HG02759 (cell line): ENCODE results near the gene ZNF213.

Source experiments
- ATAC-seq: cut with Tn5 transposase; IDR thresholded peaks from one replicate; pipeline ENCODE4 v1.9.1; 2021; ENCODE audit warnings: mild to moderate bottlenecking, moderate library complexity; ENCODE audit not compliant: unreplicated experiment

The ZNF213 gene

GRCh38 chr16:3134338-3135125 is at the start of gene ZNF213:
TSS of gene ZNF213 (plus strand) at chr16:3135029. CDS start at chr16:3137281, 2,252 bp downstream.
- peak; percentile 90 for ATAC-seq

- ATAC-seq: no peak
Measured at GRCh38 chr16:3085868-3086595, 48.8 kb upstream of the ZNF213 start.

GRCh38 chr16:3086596-3087242 is 48.1 kb upstream of the ZNF213 start:
- ATAC-seq: no peak

- ATAC-seq: no peak
Measured at GRCh38 chr16:3087243-3088235, 47.3 kb upstream of the ZNF213 start.

- ATAC-seq: no peak
Measured at GRCh38 chr16:3088450-3088849, 46.4 kb upstream of the ZNF213 start.

- no peak for ATAC-seq
Measured at GRCh38 chr16:3088925-3089716, 45.7 kb upstream of the ZNF213 start.

- no peak for ATAC-seq
Measured at GRCh38 chr16:3089717-3090592, 44.9 kb upstream of the ZNF213 start.

- ATAC-seq: no peak
Measured at GRCh38 chr16:3091551-3091950, 43.3 kb upstream of the ZNF213 start.

GRCh38 chr16:3092501-3092941 is 42.3 kb upstream of the ZNF213 start:
- ATAC-seq: no peak

GRCh38 chr16:3094289-3095027 is 40.4 kb upstream of the ZNF213 start:
- ATAC-seq: no peak

- no peak for ATAC-seq
Measured at GRCh38 chr16:3095869-3096268, 39.0 kb upstream of the ZNF213 start.

- no peak for ATAC-seq
Measured at GRCh38 chr16:3096362-3096761, 38.5 kb upstream of the ZNF213 start.

GRCh38 chr16:3097266-3097665 is 37.6 kb upstream of the ZNF213 start:
- ATAC-seq: no peak

GRCh38 chr16:3098459-3099394 is 36.1 kb upstream of the ZNF213 start, which contains the start of gene ZSCAN10:
TSS of gene ZSCAN10 (minus strand) at chr16:3099294. CDS start at chr16:3092937, 6,357 bp downstream.
- no peak for ATAC-seq

- ATAC-seq: no peak
Measured at GRCh38 chr16:3099395-3099731, 35.5 kb upstream of the ZNF213 start.

GRCh38 chr16:3099732-3100499 is 34.9 kb upstream of the ZNF213 start:
- peak; percentile 69 for ATAC-seq
